Stimulated activated CD8-positive, alpha-beta memory T cell treated with anti-CD3 and anti-CD28 coated beads, Interleukin-2, amount 100 ng/mL, for 1 hour (primary cell): ENCODE results near the gene ATRNL1.

ENCODE experiments used
- DNase-seq, 2 donors: peaks; one replicate each; pipeline ENCODE4 v3.0.0-alpha.2; 2020; ENCODE audit warnings: low read depth in 2 of 2

Gene ATRNL1, protein sequence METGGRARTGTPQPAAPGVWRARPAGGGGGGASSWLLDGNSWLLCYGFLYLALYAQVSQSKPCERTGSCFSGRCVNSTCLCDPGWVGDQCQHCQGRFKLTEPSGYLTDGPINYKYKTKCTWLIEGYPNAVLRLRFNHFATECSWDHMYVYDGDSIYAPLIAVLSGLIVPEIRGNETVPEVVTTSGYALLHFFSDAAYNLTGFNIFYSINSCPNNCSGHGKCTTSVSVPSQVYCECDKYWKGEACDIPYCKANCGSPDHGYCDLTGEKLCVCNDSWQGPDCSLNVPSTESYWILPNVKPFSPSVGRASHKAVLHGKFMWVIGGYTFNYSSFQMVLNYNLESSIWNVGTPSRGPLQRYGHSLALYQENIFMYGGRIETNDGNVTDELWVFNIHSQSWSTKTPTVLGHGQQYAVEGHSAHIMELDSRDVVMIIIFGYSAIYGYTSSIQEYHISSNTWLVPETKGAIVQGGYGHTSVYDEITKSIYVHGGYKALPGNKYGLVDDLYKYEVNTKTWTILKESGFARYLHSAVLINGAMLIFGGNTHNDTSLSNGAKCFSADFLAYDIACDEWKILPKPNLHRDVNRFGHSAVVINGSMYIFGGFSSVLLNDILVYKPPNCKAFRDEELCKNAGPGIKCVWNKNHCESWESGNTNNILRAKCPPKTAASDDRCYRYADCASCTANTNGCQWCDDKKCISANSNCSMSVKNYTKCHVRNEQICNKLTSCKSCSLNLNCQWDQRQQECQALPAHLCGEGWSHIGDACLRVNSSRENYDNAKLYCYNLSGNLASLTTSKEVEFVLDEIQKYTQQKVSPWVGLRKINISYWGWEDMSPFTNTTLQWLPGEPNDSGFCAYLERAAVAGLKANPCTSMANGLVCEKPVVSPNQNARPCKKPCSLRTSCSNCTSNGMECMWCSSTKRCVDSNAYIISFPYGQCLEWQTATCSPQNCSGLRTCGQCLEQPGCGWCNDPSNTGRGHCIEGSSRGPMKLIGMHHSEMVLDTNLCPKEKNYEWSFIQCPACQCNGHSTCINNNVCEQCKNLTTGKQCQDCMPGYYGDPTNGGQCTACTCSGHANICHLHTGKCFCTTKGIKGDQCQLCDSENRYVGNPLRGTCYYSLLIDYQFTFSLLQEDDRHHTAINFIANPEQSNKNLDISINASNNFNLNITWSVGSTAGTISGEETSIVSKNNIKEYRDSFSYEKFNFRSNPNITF (N-terminal part only)

DNA sequence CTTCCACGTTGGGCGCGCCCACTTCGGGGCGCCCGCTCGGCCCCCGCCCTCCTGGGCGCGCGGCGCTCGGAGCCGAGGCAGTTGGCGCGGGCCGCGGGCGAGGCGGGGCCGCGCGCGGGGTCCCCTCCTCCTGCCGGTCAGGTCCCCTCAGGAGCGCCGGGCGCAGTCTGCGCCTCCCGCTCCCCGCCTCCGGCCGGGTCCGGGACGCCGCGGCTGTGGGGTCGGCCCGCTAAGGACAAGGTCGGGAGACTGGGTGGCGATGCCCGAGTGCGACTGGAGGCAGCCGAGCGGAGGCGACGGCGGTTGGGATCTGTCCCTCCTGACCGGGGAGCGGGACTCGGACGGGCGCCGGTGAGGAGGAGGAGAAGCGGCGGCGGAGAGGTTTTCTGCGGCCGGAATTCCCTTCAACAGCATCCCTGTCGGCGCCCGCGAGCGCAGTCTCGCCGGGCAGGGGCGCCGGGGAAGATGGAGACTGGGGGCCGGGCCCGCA is at the start of gene ATRNL1:
TSS of gene ATRNL1 (plus strand) at position 80 of the 490 bp plus-strand sequence. CDS start at position 466, 386 bp downstream.
- no peak for DNase-seq

DNA sequence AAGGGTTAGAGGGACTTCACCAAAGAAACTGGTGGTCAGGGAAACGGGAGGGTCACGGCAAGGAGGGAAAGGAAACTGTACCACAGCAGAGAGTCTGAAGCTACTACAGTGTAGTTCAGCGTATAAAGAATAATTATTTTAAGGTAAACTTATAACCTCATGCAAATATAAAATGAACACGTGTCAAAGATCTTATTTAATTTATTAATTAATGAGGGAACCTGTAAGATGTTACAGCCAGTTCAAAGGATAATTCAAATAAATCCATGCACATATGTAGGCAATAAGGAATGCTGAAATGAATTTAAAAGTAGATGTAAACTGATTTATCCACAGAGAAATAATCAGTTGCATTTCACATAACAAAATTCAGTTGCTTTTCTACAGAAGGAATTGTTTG is 49.4 kb upstream of the ATRNL1 start:
- no peak for DNase-seq

- no peak for DNase-seq
Observed at GRCh38 chr10:115044891-115045290, 48.3 kb upstream of the ATRNL1 start.

- DNase-seq: no peak
Observed at GRCh38 chr10:115045499-115045898, 47.7 kb upstream of the ATRNL1 start.

DNA sequence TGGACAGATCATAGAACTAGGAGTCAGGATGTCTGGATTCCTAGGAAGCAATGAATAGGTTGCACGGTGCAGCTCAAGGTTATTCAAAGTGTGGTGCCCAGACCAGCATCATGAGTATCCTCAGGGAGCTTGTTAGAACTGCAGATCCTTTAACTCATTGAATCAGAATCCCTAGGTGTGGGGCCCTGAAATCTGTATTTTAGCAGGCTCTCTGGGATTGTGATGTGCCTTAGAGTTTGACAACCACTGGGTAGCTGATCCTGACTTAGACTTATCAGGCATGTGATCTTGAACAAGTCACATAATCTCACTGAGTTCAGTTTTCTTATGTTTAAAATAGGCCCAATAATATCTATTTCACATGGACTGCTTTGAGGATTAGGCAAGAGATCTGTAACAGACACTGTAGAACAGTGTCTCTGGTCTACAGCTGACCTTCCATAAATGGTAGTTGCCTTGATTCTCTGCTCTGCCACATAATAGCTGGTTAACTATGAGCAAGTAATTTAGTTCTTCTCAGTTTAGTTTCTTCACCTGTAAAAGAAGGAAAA is 46.4 kb upstream of the ATRNL1 start:
- DNase-seq: no peak

DNA sequence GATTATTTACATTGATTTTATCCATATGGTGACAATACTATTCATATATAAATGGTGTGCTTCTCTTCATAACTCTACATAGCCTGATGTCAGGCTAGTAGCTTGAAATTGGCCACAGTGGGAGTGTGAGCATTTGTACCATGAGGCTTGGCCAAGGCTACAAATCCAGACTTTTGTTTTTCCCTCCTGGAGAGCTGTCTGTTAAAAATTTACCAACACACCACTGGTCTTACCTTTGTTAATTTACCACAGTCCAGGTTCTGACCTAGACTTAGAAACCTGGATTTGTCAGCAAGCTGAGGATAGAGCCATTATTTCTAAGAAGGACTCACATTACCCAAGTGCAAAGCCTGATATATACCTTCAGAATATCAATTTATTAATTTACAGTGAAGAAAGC is 45.5 kb upstream of the ATRNL1 start:
- no peak for DNase-seq

DNA sequence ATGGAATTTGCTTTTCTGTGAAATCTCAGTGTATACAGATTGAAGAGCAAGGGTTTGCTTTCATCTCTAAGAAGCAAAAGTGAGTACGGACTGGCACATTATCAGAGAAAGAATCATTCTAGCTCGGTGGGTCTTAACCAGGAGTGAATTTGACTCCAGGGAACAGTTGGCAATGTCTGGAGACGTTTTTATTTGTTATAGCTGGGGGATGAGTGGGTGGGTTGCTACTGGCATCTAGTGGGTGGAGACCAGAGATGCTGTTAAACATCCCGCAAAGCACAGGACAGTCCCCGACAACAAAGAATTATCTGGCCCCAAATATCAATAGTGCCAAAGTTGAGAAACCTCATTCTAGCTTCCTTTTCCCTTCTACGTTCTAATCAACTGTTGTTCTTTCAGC is 43.8 kb upstream of the ATRNL1 start:
- no peak for DNase-seq

GRCh38 chr10:115049960-115050359 is 43.2 kb upstream of the ATRNL1 start:
- no peak for DNase-seq

GRCh38 chr10:115050375-115051010 is 42.7 kb upstream of the ATRNL1 start:
- DNase-seq: no peak

- no peak for DNase-seq
Observed at GRCh38 chr10:115051216-115051615, 41.9 kb upstream of the ATRNL1 start.

- no peak for DNase-seq
Observed at GRCh38 chr10:115052226-115052625, 40.9 kb upstream of the ATRNL1 start.

- no peak for DNase-seq
Observed at GRCh38 chr10:115052728-115053127, 40.4 kb upstream of the ATRNL1 start.

- DNase-seq: no peak
Observed at GRCh38 chr10:115056186-115056585, 37.0 kb upstream of the ATRNL1 start.

GRCh38 chr10:115059301-115059898 is 33.8 kb upstream of the ATRNL1 start:
- DNase-seq: no peak

DNA sequence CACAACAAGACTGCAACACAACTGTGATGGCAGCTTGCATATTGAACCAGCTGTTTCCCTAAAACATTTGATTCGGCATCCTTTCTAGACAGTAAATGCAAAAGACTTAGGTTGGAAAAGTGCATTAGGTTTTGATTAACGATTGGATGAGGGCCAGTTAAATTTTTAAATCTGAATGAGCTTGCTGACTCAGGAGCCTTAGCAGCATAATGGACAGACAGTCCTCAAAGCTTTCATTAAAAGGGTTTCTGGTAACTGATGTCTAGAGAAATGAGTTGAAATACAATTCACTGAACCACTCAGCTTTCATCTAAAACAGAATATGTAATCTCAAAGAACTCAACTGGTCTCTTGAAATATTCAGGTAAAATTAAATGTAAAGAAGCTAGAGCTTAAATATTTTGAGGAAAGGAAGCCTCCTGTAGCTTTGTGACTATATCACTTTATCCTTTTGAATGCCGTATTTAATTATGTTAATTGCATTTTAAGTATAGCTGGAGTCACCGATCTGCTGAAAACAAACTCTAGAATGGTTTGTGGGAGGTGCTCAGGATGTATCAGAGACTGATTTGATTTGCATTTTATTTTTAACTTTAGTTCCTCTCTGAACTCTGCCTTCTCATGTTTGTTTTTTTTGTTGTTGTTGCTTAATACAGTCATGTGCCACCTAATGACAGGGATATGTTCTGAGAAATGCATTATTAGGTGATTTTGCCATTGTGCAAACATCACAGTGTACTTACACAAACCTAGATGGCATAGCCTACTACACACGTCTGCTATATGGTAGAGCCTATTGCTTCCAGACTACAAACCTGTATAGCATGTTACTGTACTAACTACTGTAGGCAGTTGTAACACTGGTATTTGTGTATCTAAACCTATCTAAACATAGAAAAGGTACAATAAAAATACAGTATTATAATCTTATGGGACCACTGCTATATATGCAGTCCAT is 29.2 kb upstream of the ATRNL1 start:
- DNase-seq: no peak

GRCh38 chr10:115065801-115066200 is 27.4 kb upstream of the ATRNL1 start:
- DNase-seq: no peak

DNA sequence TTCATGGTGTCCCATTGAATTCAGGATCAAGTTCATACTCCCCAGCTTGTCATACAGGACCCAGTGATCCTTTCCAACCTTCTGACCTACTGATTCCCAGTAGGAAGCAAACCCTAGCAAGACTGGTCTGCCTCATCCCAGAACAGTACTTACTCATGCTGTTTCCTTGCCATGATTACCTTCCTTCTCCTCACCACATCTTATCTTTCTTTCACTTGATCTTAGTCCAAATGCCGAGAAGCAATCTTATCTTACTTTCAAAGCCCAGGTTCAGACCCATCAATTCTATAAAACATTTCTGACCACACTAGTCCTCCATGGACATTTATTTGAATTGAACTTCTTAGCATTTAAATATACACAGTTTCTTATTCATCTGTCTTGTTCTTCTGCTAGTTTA is 26.6 kb upstream of the ATRNL1 start:
- DNase-seq: no peak

DNA sequence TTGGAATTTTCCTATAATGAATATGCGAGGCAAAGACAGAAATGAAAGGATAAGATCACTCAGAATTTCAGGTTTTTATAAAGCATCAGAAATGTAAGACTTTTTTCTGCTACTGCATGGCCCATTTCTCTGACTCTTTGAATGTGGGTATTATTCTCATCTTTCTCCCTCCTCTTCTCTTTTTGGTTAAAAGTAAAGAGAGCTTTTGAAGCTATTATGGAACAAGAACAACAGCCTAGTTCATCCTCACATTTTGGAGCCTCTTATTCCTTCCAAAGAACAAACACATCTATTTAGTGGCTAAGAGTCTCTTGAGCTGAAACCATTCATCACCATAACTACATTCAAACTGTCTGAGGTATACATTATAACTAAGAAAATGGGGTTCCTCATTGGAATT is 19.4 kb upstream of the ATRNL1 start:
- DNase-seq: no peak

- DNase-seq: no peak
Observed at GRCh38 chr10:115082506-115082905, 10.7 kb upstream of the ATRNL1 start.
